NCI-H2171 treated with DMSO at 0.1 percent for 48 hours (cell line): ENCODE results near the gene GZF1.

Experiments
- DNase-seq: peaks from one replicate; lab custom pipeline; 2025; lab: John Stamatoyannopoulos, UW

Gene GZF1

GRCh38 chr20:23361476-23362391 is at the start of gene GZF1:
GZF1 (plus strand) TSS chr20:23362182; CDS start chr20:23364384, 2,202 bp downstream.
- DNase-seq, result peak; percentile 97

GRCh38 chr20:23313271-23313670 is 48.7 kb upstream of the GZF1 start:
- no peak for DNase-seq

- DNase-seq, result no peak
These were observed 47.3 kb upstream of the GZF1 start for GRCh38 chr20:23314699-23315098.

- no peak for DNase-seq
These were observed 46.9 kb upstream of the GZF1 start for GRCh38 chr20:23315099-23315498.

- DNase-seq, result no peak
These were observed 45.4 kb upstream of the GZF1 start for GRCh38 chr20:23316626-23317025.

- DNase-seq, result no peak
These were observed 44.9 kb upstream of the GZF1 start for GRCh38 chr20:23317081-23317480.

GRCh38 chr20:23318347-23318746 is 43.6 kb upstream of the GZF1 start:
- DNase-seq, result no peak

GRCh38 chr20:23320317-23320716 is 41.7 kb upstream of the GZF1 start:
- no peak for DNase-seq

- no peak for DNase-seq
These were observed 36.9 kb upstream of the GZF1 start for GRCh38 chr20:23325107-23325506.

- no peak for DNase-seq
These were observed 35.2 kb upstream of the GZF1 start for GRCh38 chr20:23326774-23327173.

GRCh38 chr20:23327617-23328333 is 34.2 kb upstream of the GZF1 start:
- DNase-seq, result no peak

GRCh38 chr20:23331450-23332350 is 30.3 kb upstream of the GZF1 start:
- no peak for DNase-seq

GRCh38 chr20:23332467-23332866 is 29.5 kb upstream of the GZF1 start:
- DNase-seq, result no peak

- DNase-seq, result no peak
These were observed 27.9 kb upstream of the GZF1 start for GRCh38 chr20:23334111-23334510.

GRCh38 chr20:23335521-23335920 is 26.5 kb upstream of the GZF1 start:
- no peak for DNase-seq

- DNase-seq, result no peak
These were observed 25.5 kb upstream of the GZF1 start for GRCh38 chr20:23336476-23336875.

- no peak for DNase-seq
These were observed 24.7 kb upstream of the GZF1 start for GRCh38 chr20:23337312-23337711.

- DNase-seq, result no peak
These were observed 22.0 kb upstream of the GZF1 start for GRCh38 chr20:23339986-23340385.

- DNase-seq, result peak; percentile 60
These were observed 21.5 kb upstream of the GZF1 start for GRCh38 chr20:23340524-23340923.

GRCh38 chr20:23341073-23341472 is 20.9 kb upstream of the GZF1 start:
- DNase-seq, result no peak

- DNase-seq, result no peak
These were observed 18.4 kb upstream of the GZF1 start for GRCh38 chr20:23343590-23343989.

- DNase-seq, result no peak
These were observed 17.6 kb upstream of the GZF1 start for GRCh38 chr20:23344336-23344735.
